ENCODE measurements around the gene TDRD10. TPM values are rescaled to one million over a fixed set of nuclear protein-coding genes. Genes with fewer than 3 reads are reported as not detected.
A peak's percentile ranks its signal among the peaks of the same experiment; 100 is the strongest.
"Not testable (repeated sequence)": the region's sequence is repeated elsewhere in the genome, so short reads cannot be mapped to it uniquely, and the experiment has no call there.

TDRD10 gene
- total and polyA plus RNA-seq, 2 donors (not counting 1 experiment from before 2014, with no cell fraction given) = under 0.01 TPM; not detected in 1

DNA sequence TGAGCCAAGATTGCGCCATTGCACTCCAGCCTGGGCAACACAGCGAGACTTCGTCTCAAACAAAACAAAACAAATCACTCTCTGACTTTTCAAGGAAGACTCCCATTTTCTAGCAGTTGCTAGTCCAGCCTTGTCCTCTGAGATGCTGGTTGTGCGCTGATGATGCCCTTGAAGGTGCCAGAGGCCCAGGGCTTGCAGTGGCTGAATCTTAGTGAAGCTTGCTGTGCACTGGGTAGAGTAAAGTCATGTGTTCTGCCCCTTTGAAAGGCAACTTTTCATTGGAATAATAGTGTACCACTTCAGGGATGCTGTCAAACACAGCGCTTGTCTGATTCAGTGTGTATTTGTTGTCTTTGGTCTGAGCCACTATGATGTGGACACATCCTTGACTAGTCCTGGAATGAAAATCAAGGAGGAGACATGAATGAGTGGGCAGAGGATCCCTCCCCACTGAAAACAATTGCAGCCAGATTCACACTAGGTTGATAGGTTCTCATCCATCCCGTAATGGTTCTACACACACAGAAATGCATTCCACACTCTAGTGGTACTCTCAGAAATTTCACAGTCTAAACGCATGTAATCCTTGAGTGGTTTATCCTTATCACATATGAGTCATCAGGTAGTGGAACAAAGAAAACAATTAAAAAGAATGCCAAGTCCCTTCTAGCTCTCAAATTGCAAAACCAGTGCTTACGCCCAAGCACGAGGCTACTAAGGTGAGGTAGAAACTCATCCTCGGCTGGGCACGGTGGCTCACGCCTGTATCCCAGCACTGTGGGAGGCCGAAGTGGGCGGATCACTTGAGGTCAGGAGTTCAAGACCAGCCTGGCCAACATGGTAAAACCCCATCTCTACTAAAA lies 17.8 kb upstream of the TDRD10 start:
- Histone ChIP-seq H3K4me1 (ENCODE audit: control insufficient read depth, extremely low read depth, insufficient read depth, low read length) (no peaks in the 10 kb centered on the region), H3K9me3 (ENCODE audit: control insufficient read depth, insufficient read depth, low read depth, low read length) (no peaks in the 10 kb centered on the region), H2AFZ (ENCODE audit: low read length) (no peak overlapping the region), H3K79me2 (ENCODE audit: control insufficient read depth, insufficient read depth, low read length) (no peaks in the 10 kb centered on the region), H3K27me3 (ENCODE audit: control insufficient read depth, insufficient read depth, low read length) (peaks cover 5% of the 10 kb centered on the region), H3K9ac (ENCODE audit: insufficient read depth, low read length) (no peak overlapping the region), H4K20me1 (ENCODE audit: control insufficient read depth, extremely low read depth, insufficient read depth, low read length) (no peaks in the 10 kb centered on the region), H3K4me2 (ENCODE audit: extremely low read depth, insufficient read depth, low read length) (no peak overlapping the region), H3K27ac (ENCODE audit: insufficient read depth, low read length) (no peak overlapping the region), H3K4me3 (replicated peaks in 1 of 4; ENCODE audit: control extremely low read depth in 1 of 4, insufficient read depth in 1 of 4, low read depth in 3 of 4, low read length in 4 of 4) (no peak overlapping the region), H3K36me3 (ENCODE audit: control insufficient read depth, insufficient read depth, low read length) (no peaks in the 10 kb centered on the region)
- DNase-seq (ENCODE audit: low read depth in 2 of 2) = peak; percentile 35 to 91
- TF ChIP-seq, protein P1, sequence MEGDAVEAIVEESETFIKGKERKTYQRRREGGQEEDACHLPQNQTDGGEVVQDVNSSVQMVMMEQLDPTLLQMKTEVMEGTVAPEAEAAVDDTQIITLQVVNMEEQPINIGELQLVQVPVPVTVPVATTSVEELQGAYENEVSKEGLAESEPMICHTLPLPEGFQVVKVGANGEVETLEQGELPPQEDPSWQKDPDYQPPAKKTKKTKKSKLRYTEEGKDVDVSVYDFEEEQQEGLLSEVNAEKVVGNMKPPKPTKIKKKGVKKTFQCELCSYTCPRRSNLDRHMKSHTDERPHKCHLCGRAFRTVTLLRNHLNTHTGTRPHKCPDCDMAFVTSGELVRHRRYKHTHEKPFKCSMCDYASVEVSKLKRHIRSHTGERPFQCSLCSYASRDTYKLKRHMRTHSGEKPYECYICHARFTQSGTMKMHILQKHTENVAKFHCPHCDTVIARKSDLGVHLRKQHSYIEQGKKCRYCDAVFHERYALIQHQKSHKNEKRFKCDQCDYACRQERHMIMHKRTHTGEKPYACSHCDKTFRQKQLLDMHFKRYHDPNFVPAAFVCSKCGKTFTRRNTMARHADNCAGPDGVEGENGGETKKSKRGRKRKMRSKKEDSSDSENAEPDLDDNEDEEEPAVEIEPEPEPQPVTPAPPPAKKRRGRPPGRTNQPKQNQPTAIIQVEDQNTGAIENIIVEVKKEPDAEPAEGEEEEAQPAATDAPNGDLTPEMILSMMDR (conservative IDR thresholded peaks at IDR 0.05 in 1 of 2, IDR thresholded peaks at IDR 0.05 in 1 of 2; ENCODE audit: low read depth in 1 of 2, low read length in 2 of 2) = no peak
- TF ChIP-seq EZH2 (IDR thresholded peaks at IDR 0.05; ENCODE audit: low read length, missing control alignments) = no peak

DNA sequence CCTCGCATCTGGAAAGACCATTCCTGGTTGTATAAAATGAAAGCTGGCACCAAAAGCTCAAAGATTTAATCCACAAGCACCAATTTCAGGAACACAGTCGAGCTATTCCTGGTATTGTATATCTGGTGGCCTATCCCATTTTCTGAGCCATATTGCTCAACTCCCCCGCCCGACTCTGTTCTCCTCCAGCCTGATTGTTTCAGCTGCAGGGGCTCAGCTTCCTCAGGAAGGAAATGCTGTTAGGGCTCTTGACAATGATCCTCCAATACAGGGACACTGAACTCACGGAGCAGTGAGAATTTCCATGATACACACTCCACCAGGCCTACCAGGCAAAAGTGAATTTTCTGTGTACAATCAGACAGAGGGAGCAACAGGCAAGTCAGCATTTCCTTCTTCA lies 16.9 kb upstream of the TDRD10 start:
- Histone ChIP-seq H3K27ac (ENCODE audit: insufficient read depth, low read length) (no peak overlapping the region), H3K79me2 (ENCODE audit: control insufficient read depth, insufficient read depth, low read length) (no peaks in the 10 kb centered on the region), H4K20me1 (ENCODE audit: control insufficient read depth, extremely low read depth, insufficient read depth, low read length) (no peaks in the 10 kb centered on the region), H3K4me1 (ENCODE audit: control insufficient read depth, extremely low read depth, insufficient read depth, low read length) (no peaks in the 10 kb centered on the region), H2AFZ (ENCODE audit: low read length) (no peak overlapping the region), H3K9me3 (ENCODE audit: control insufficient read depth, insufficient read depth, low read depth, low read length) (no peaks in the 10 kb centered on the region), H3K27me3 (ENCODE audit: control insufficient read depth, insufficient read depth, low read length) (peaks cover 10% of the 10 kb centered on the region), H3K4me2 (ENCODE audit: extremely low read depth, insufficient read depth, low read length) (no peak overlapping the region), H3K9ac (ENCODE audit: insufficient read depth, low read length) (no peak overlapping the region), H3K4me3 (replicated peaks in 1 of 4; ENCODE audit: control extremely low read depth in 1 of 4, insufficient read depth in 1 of 4, low read depth in 3 of 4, low read length in 4 of 4) (no peak overlapping the region), H3K36me3 (ENCODE audit: control insufficient read depth, insufficient read depth, low read length) (no peaks in the 10 kb centered on the region)
- DNase-seq (ENCODE audit: low read depth in 2 of 2) = no peak
- no peak for TF ChIP-seq EZH2 (IDR thresholded peaks at IDR 0.05; ENCODE audit: low read length, missing control alignments)
- TF ChIP-seq, protein P1 (conservative IDR thresholded peaks at IDR 0.05 in 1 of 2, IDR thresholded peaks at IDR 0.05 in 1 of 2; ENCODE audit: low read depth in 1 of 2, low read length in 2 of 2) = no peak

DNA sequence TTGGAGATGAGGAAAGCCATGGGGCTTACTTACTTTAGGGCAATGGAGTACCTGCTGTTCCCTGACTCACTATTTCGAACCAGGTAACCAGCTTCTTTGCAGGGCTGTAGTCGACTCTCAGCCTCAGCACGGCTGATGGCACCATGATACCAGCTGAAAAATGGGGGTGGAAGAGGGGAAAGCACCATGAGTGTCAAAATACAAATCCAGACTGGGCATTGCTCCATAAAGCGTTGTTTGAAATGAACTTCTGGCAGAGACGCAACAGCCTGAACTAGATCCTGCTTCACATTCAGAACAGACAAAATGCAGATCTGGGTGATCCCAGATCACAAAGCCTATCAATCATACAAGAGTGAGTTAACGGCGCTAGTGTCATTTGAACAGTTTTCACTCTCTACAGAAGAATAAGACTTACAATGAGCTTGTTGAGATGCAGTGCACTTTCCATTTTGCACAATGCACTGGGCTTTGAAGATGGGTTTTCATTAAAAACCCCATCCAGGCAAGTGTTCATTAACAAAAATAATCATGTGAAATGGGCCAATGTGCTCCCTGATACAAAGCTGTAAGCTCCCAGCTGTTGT lies 16.0 kb upstream of the TDRD10 start:
- Histone ChIP-seq H3K27ac (ENCODE audit: insufficient read depth, low read length) (no peak overlapping the region), H3K27me3 (ENCODE audit: control insufficient read depth, insufficient read depth, low read length) (peaks cover 15% of the 10 kb centered on the region), H3K9me3 (ENCODE audit: control insufficient read depth, insufficient read depth, low read depth, low read length) (no peaks in the 10 kb centered on the region), H3K4me3 (replicated peaks in 1 of 4; ENCODE audit: control extremely low read depth in 1 of 4, insufficient read depth in 1 of 4, low read depth in 3 of 4, low read length in 4 of 4) (no peak overlapping the region), H3K36me3 (ENCODE audit: control insufficient read depth, insufficient read depth, low read length) (no peaks in the 10 kb centered on the region), H3K4me2 (ENCODE audit: extremely low read depth, insufficient read depth, low read length) (no peak overlapping the region), H4K20me1 (ENCODE audit: control insufficient read depth, extremely low read depth, insufficient read depth, low read length) (no peaks in the 10 kb centered on the region), H3K9ac (ENCODE audit: insufficient read depth, low read length) (no peak overlapping the region), H3K79me2 (ENCODE audit: control insufficient read depth, insufficient read depth, low read length) (no peaks in the 10 kb centered on the region), H2AFZ (ENCODE audit: low read length) (no peak overlapping the region), H3K4me1 (ENCODE audit: control insufficient read depth, extremely low read depth, insufficient read depth, low read length) (no peaks in the 10 kb centered on the region)
- no peak for DNase-seq (ENCODE audit: low read depth in 2 of 2)
- no peak for TF ChIP-seq EZH2 (IDR thresholded peaks at IDR 0.05; ENCODE audit: low read length, missing control alignments)
- TF ChIP-seq, protein P1 (conservative IDR thresholded peaks at IDR 0.05 in 1 of 2, IDR thresholded peaks at IDR 0.05 in 1 of 2; ENCODE audit: low read depth in 1 of 2, low read length in 2 of 2) = no peak

DNA sequence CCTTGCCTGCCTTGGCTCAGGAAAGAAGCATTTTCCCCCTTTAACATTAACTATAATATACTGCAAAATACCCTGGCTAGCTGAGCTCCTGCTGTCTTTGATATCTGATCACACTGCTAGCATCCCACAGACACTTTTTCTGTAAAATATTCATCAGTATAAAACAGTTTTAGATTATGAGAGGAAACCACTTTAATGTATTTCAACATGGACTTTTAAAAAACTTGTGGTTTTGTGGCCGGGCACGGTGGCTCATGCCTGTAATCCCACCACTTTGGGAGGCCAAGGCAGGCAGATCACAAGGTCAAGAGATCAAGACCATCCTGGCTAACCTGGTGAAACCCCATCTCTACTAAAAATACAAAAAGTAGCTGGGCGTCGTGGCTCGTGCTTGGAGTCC lies 15.3 kb upstream of the TDRD10 start:
- not testable (repeated sequence) for H3K27ac ChIP-seq (ENCODE audit: insufficient read depth, low read length); H4K20me1 ChIP-seq (ENCODE audit: control insufficient read depth, extremely low read depth, insufficient read depth, low read length); DNase-seq (ENCODE audit: low read depth in 2 of 2); H3K9me3 ChIP-seq (ENCODE audit: control insufficient read depth, insufficient read depth, low read depth, low read length); H3K4me2 ChIP-seq (ENCODE audit: extremely low read depth, insufficient read depth, low read length); H3K4me1 ChIP-seq (ENCODE audit: control insufficient read depth, extremely low read depth, insufficient read depth, low read length); H3K79me2 ChIP-seq (ENCODE audit: control insufficient read depth, insufficient read depth, low read length); H2AFZ ChIP-seq (ENCODE audit: low read length); H3K36me3 ChIP-seq (ENCODE audit: control insufficient read depth, insufficient read depth, low read length); H3K4me3 ChIP-seq (replicated peaks in 1 of 4; ENCODE audit: control extremely low read depth in 1 of 4, insufficient read depth in 1 of 4, low read depth in 3 of 4, low read length in 4 of 4); H3K9ac ChIP-seq (ENCODE audit: insufficient read depth, low read length)
- H3K27me3 ChIP-seq (ENCODE audit: control insufficient read depth, insufficient read depth, low read length) = peaks cover 23% of the 10 kb centered on the region

All from fibroblast of lung (primary cell).